ENCODE measurements around the gene ERLEC1. TPM values are rescaled to one million over a fixed set of nuclear protein-coding genes. Genes with fewer than 3 reads are reported as not detected.

The ERLEC1 gene
- polyA plus RNA-seq, 1 experiment = 102 TPM

GRCh38 chr2:53811601-53812000, 24.8 kb downstream of the ERLEC1 start:
- no peak for TF ChIP-seq CTCF (IDR thresholded peaks at IDR 0.05; ENCODE audit: low read depth, low read length)
- POLR2A ChIA-PET = no interaction called here
- no peaks in the 10 kb centered on the region for H3K27me3 ChIP-seq (ENCODE audit: control insufficient read depth, insufficient read depth, low read length)
- no peak overlapping the region for H3K27ac ChIP-seq (ENCODE audit: low read depth, low read length)
- CTCF ChIA-PET = no interaction called here
- H3K9me3 ChIP-seq (ENCODE audit: control insufficient read depth, insufficient read depth, low read length) = no peaks in the 10 kb centered on the region
- DNase-seq (ENCODE audit: low read depth, low spot score) = no peak
- H3K4me3 ChIP-seq (ENCODE audit: low read depth, low read length) = no peak overlapping the region

GRCh38 chr2:53813151-53813550, 26.3 kb downstream of the ERLEC1 start:
- no peaks in the 10 kb centered on the region for H3K27me3 ChIP-seq (ENCODE audit: control insufficient read depth, insufficient read depth, low read length)
- no peak for DNase-seq (ENCODE audit: low read depth, low spot score)
- H3K9me3 ChIP-seq (ENCODE audit: control insufficient read depth, insufficient read depth, low read length) = no peaks in the 10 kb centered on the region
- H3K27ac ChIP-seq (ENCODE audit: low read depth, low read length) = no peak overlapping the region
- POLR2A ChIA-PET = no interaction called here
- CTCF ChIA-PET = no interaction called here
- no peak for TF ChIP-seq CTCF (IDR thresholded peaks at IDR 0.05; ENCODE audit: low read depth, low read length)
- H3K4me3 ChIP-seq (ENCODE audit: low read depth, low read length) = no peak overlapping the region

- POLR2A ChIA-PET = no interaction called here
- CTCF ChIA-PET = no interaction called here
- no peaks in the 10 kb centered on the region for H3K9me3 ChIP-seq (ENCODE audit: control insufficient read depth, insufficient read depth, low read length)
- no peaks in the 10 kb centered on the region for H3K27me3 ChIP-seq (ENCODE audit: control insufficient read depth, insufficient read depth, low read length)
- no peak overlapping the region for H3K4me3 ChIP-seq (ENCODE audit: low read depth, low read length)
- H3K27ac ChIP-seq (ENCODE audit: low read depth, low read length) = no peak overlapping the region
- no peak for TF ChIP-seq CTCF (IDR thresholded peaks at IDR 0.05; ENCODE audit: low read depth, low read length)
- DNase-seq (ENCODE audit: low read depth, low spot score) = no peak
These were observed 32.1 kb downstream of the ERLEC1 start for GRCh38 chr2:53818854-53819435.

GRCh38 chr2:53819634-53820033, 32.8 kb downstream of the ERLEC1 start:
- ChIA-PET POLR2A (no interaction called here), CTCF (no interaction called here)
- no peak for TF ChIP-seq CTCF (IDR thresholded peaks at IDR 0.05; ENCODE audit: low read depth, low read length)
- Histone ChIP-seq H3K4me3 (ENCODE audit: low read depth, low read length) (no peak overlapping the region), H3K9me3 (ENCODE audit: control insufficient read depth, insufficient read depth, low read length) (no peaks in the 10 kb centered on the region), H3K27ac (ENCODE audit: low read depth, low read length) (no peak overlapping the region), H3K27me3 (ENCODE audit: control insufficient read depth, insufficient read depth, low read length) (no peaks in the 10 kb centered on the region)
- no peak for DNase-seq (ENCODE audit: low read depth, low spot score)

- POLR2A ChIA-PET = no interaction called here
- CTCF ChIA-PET = no interaction called here
- H3K9me3 ChIP-seq (ENCODE audit: control insufficient read depth, insufficient read depth, low read length) = no peaks in the 10 kb centered on the region
- DNase-seq (ENCODE audit: low read depth, low spot score) = no peak
- H3K4me3 ChIP-seq (ENCODE audit: low read depth, low read length) = no peak overlapping the region
- H3K27me3 ChIP-seq (ENCODE audit: control insufficient read depth, insufficient read depth, low read length) = no peaks in the 10 kb centered on the region
- no peak for TF ChIP-seq CTCF (IDR thresholded peaks at IDR 0.05; ENCODE audit: low read depth, low read length)
- H3K27ac ChIP-seq (ENCODE audit: low read depth, low read length) = no peak overlapping the region
These were observed 33.2 kb downstream of the ERLEC1 start for GRCh38 chr2:53820048-53820447.

Data from AG04450 (cell line).